ENCODE results near the gene HEXB. TPM values are rescaled to one million over a fixed set of nuclear protein-coding genes. Genes with fewer than 3 reads are reported as not detected.

Gene HEXB
- total and polyA plus RNA-seq, 2 of the 4 experiments (the other 2 are of a cell fraction): 76.7 to 126 TPM

DNA sequence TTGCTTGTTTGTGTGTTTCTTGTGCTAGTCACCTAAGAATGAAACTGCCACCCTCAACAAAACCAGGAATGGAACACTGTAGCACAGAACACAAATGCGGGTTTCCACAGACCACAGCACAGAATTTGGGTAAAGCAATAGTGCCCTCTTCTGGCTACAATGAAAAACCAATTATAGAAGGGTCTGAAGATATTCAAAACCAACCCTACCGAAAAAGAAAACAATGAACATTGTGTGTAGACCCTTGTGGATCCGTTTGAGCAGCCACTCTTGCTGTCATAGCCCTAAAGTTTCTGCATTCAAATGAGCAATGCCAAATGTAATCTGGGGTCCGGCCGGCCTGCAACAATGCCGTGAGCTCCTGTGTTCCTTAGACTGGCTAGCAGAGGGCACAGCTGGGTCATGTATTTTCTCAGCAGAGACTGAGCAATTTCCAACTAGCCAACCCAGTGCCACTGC is 36.2 kb upstream of the HEXB start:
- DNase-seq (peak; percentile 65), ATAC-seq (ENCODE audit: low read depth) (peak; percentile 93)
- Histone ChIP-seq H3K9me3 (ENCODE audit: control insufficient read depth, insufficient read depth, low read length) (no peaks in the 10 kb centered on the region), H2AFZ (replicated peaks; ENCODE audit: low read length, poor library complexity) (peak overlapping the region; percentile 90), H4K91ac (ENCODE audit: insufficient read depth, low read depth, low read length) (no peak overlapping the region), H3K79me1 (ENCODE audit: low read depth in 1 of 2, low read length in 2 of 2) (no peaks in the 10 kb centered on the region), H3K4me3 (ENCODE audit: insufficient read depth, low read depth, low read length) (peak overlapping the region; percentile 48), H3K27ac (ENCODE audit: insufficient read depth, low read length) (no peak overlapping the region), H2AK5ac (ENCODE audit: low read depth, low read length) (no peak overlapping the region), H4K8ac (ENCODE audit: low read depth in 2 of 2, low read length in 2 of 2) (peak overlapping the region in 1 of 2 experiments; percentile 73; a peak in 1 of 4 replicates), H2BK15ac (ENCODE audit: low read depth, low read length) (no peak overlapping the region), H3K9me1 (ENCODE audit: insufficient read depth, low read length) (0 out of 2 replicates have a peak, but pooled peaks cover 4% of the 10 kb centered on the region), H3K36me3 (ENCODE audit: control insufficient read depth, insufficient read depth, low read length) (no peaks in the 10 kb centered on the region), H3K27me3 (ENCODE audit: control insufficient read depth, insufficient read depth, low read length) (no peaks in the 10 kb centered on the region), H3K14ac (replicated peaks; ENCODE audit: low read depth, low read length) (peak overlapping the region; percentile 49; the same call in 1 of the 2 replicates), H3K18ac (ENCODE audit: low read depth, low read length) (0 out of 2 replicates have a peak overlapping the region, but pooled peaks have one; percentile 52), H4K20me1 (ENCODE audit: insufficient read depth, low read length) (no peaks in the 10 kb centered on the region), H2AK9ac (replicated peaks; ENCODE audit: low read depth, low read length, poor library complexity) (no peak overlapping the region), H3K4me2 (ENCODE audit: low read depth, low read length) (peak overlapping the region; percentile 96), H3K4ac (ENCODE audit: low read depth, low read length) (no peak overlapping the region), H3K56ac (ENCODE audit: extremely low read depth, insufficient read depth, low read length) (no peak overlapping the region), H3K23ac (ENCODE audit: low read depth, low read length) (no peak overlapping the region), H2BK20ac (ENCODE audit: low read depth, low read length) (peak overlapping the region; percentile 73; the same call in 1 of the 2 replicates), H3K4me1 (ENCODE audit: control insufficient read depth, insufficient read depth, low read length) (peaks cover 5% of the 10 kb centered on the region), H2BK5ac (ENCODE audit: low read depth, low read length, poor library complexity, severe bottlenecking) (no peak overlapping the region), H2BK120ac (ENCODE audit: low read depth, low read length) (peak overlapping the region; percentile 45), H4K5ac (ENCODE audit: low read depth, low read length) (no peak overlapping the region), H3K9ac (ENCODE audit: low read depth, low read length) (peak overlapping the region; percentile 71; the same call in 1 of the 2 replicates)
- in situ Hi-C loops (cut with MboI; ENCODE audit: low sequenced_read_pairs) (loop anchor here (5.0 to 10.0 kb wide), 4 partner anchors 614 to 1057 kb away; no protein-coding TSS in a partner anchor), dilution Hi-C loops (cut with HindIII; ENCODE audit: low sequenced_read_pairs, unreplicated experiment) (no loop called here), intact Hi-C loops (cut with micrococcal nuclease) (loop anchor here (1.0 to 5.0 kb wide), 4 partner anchors 269 to 1058 kb away; no protein-coding TSS in a partner anchor)
- ChIA-PET POLR2A (ENCODE audit: unreplicated experiment) (no interaction called here), CTCF (interaction anchor here (0.6 to 1.3 kb wide), 12 partner anchors 10 to 1052 kb away, joined by 3 to 6 read pairs (median 3); no protein-coding TSS in a partner anchor)
- no TSS peak for BruUV-seq (replicated peaks)
- 3% methylated on average over 5 of the region's 6 CpGs; no CpG with 5 or more reads in 1 of the 2 experiments for WGBS, 2 experiments (ENCODE audit: extremely low coverage in 2 of 2, insufficient read length in 1 of 2)
- TF ChIP-seq, protein P1, sequence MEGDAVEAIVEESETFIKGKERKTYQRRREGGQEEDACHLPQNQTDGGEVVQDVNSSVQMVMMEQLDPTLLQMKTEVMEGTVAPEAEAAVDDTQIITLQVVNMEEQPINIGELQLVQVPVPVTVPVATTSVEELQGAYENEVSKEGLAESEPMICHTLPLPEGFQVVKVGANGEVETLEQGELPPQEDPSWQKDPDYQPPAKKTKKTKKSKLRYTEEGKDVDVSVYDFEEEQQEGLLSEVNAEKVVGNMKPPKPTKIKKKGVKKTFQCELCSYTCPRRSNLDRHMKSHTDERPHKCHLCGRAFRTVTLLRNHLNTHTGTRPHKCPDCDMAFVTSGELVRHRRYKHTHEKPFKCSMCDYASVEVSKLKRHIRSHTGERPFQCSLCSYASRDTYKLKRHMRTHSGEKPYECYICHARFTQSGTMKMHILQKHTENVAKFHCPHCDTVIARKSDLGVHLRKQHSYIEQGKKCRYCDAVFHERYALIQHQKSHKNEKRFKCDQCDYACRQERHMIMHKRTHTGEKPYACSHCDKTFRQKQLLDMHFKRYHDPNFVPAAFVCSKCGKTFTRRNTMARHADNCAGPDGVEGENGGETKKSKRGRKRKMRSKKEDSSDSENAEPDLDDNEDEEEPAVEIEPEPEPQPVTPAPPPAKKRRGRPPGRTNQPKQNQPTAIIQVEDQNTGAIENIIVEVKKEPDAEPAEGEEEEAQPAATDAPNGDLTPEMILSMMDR (conservative IDR thresholded peaks at IDR 0.05; ENCODE audit: low read depth, low read length): peak; percentile 66
- TF ChIP-seq SMC3 (IDR thresholded peaks at IDR 0.05; ENCODE audit: low read depth, low read length): peak; percentile 77
- TF ChIP-seq RAD21 (IDR thresholded peaks at IDR 0.05; ENCODE audit: low read length): peak; percentile 85
- TF ChIP-seq MAFK (IDR thresholded peaks at IDR 0.05; ENCODE audit: low read depth, low read length): peak; percentile 55; the same call in 1 of the 2 replicates
- TF ChIP-seq MAZ (IDR thresholded peaks at IDR 0.05; ENCODE audit: borderline replicate concordance, low read depth, low read length): no peak

Data from IMR-90 (cell line).